HG03575 (cell line): ENCODE measurements around the gene RFX4.
"Not testable (repeated sequence)": the region's sequence is repeated elsewhere in the genome, so short reads cannot be mapped to it uniquely, and the experiment has no call there.

ENCODE experiments used
- ATAC-seq: cut with Tn5 transposase; IDR thresholded peaks from one replicate; pipeline ENCODE4 v1.9.1; 2021; ENCODE audit not compliant: unreplicated experiment, insufficient number of reproducible peaks, low FRiP score; ENCODE audit errors: extremely low read depth

Gene RFX4

GRCh38 chr12:106714926-106715325 is 132.1 kb downstream of the RFX4 start:
- no peak for ATAC-seq

GRCh38 chr12:106715582-106715981 is 132.8 kb downstream of the RFX4 start:
- ATAC-seq = no peak

- ATAC-seq = no peak
These were observed 134.9 kb downstream of the RFX4 start for GRCh38 chr12:106717673-106718072.

- ATAC-seq = no peak
These were observed 137.1 kb downstream of the RFX4 start for GRCh38 chr12:106719879-106720278.

GRCh38 chr12:106720696-106721095 is 137.9 kb downstream of the RFX4 start:
- no peak for ATAC-seq

- no peak for ATAC-seq
These were observed 139.1 kb downstream of the RFX4 start for GRCh38 chr12:106721915-106722314.

GRCh38 chr12:106722837-106723236 is 140.0 kb downstream of the RFX4 start:
- ATAC-seq = no peak

GRCh38 chr12:106723416-106723815 is 140.6 kb downstream of the RFX4 start:
- no peak for ATAC-seq

- ATAC-seq = no peak
These were observed 141.3 kb downstream of the RFX4 start for GRCh38 chr12:106724116-106724515.

- ATAC-seq = no peak
These were observed 142.1 kb downstream of the RFX4 start for GRCh38 chr12:106724934-106725333.

GRCh38 chr12:106726603-106727202 is 143.9 kb downstream of the RFX4 start:
- ATAC-seq = not testable (repeated sequence)

GRCh38 chr12:106729611-106730010 is 146.8 kb downstream of the RFX4 start:
- ATAC-seq = no peak

- ATAC-seq = no peak
These were observed 150.1 kb downstream of the RFX4 start for GRCh38 chr12:106732890-106733289.

GRCh38 chr12:106733660-106734059 is 150.9 kb downstream of the RFX4 start:
- ATAC-seq = no peak

GRCh38 chr12:106736051-106736957 is 153.5 kb downstream of the RFX4 start:
- no peak for ATAC-seq

GRCh38 chr12:106739318-106739717 is 156.5 kb downstream of the RFX4 start:
- no peak for ATAC-seq

GRCh38 chr12:106739815-106740530 is 157.2 kb downstream of the RFX4 start:
- ATAC-seq = no peak

GRCh38 chr12:106740818-106741217 is 158.0 kb downstream of the RFX4 start:
- ATAC-seq = no peak

GRCh38 chr12:106741247-106741646 is 158.4 kb downstream of the RFX4 start:
- ATAC-seq = no peak
